Retina (tissue), 1 donor: Measurements from ENCODE around the gene EP400.
A peak's percentile ranks its signal among the peaks of the same experiment; 100 is the strongest.

ENCODE experiments used
- DNase-seq: peaks from one replicate; pipeline ENCODE4 v3.0.0-alpha.2; 2016

Gene EP400

DNA sequence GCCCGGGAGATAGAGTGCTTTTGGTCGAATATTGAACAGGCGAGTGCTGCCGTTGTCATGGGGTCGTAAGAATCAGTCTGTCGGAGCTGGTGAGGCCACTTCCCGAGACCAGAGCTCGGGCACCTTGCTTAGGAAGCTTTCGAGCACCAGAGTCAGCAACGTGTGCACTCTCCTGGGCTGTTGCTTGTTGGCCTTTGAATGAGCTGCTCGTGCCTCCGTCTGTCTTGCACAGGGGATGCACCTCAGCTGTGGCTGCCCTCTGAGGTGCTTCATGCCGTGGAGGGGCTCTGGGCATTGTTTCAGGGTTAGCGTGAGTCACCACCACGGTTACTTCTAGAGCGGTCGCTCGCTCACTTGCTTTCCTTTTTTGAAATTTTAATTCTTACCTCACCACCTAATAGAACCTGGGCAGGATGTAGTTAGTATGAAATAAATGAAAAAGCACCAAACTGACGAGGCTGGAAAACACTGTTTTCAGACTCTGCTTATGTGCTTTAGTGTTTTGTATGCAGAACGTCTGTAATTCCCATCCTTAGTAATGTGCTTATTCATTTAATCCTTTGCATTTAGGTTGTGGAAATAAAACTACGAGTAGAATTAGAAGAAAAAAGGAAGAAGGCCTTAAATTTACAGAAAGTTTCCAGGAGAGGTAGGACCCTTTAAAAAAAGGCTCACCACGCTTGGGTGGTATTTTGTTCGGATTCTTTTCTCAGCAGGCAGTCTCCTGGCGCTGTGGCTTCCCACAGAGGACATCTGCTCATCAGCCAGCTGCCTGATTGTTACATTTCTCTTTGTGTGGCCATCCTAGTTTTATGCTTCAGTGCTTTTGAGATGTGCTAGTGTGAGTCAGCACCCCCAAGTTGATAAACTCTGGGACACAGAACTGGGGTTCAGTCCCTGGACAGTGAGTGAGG, 40.6 kb downstream of the EP400 start:
- DNase-seq: peak; percentile 90

DNA sequence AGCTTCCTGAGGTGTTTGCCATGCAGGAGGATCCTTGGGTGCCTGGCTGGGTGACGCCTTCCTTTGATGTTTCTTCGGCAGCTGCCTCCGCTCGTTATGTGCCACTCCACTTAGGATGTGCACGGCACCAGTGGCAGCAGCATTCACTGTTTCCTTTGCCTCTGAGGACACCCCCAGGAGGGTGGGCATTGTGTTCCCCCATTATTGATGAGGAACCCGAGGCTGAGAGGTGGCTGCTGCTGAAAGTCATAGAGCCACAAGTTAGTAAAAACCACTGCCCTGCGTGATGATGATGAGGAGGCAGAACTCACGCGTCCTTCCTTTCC, 41.2 kb downstream of the EP400 start:
- DNase-seq: no peak

DNA sequence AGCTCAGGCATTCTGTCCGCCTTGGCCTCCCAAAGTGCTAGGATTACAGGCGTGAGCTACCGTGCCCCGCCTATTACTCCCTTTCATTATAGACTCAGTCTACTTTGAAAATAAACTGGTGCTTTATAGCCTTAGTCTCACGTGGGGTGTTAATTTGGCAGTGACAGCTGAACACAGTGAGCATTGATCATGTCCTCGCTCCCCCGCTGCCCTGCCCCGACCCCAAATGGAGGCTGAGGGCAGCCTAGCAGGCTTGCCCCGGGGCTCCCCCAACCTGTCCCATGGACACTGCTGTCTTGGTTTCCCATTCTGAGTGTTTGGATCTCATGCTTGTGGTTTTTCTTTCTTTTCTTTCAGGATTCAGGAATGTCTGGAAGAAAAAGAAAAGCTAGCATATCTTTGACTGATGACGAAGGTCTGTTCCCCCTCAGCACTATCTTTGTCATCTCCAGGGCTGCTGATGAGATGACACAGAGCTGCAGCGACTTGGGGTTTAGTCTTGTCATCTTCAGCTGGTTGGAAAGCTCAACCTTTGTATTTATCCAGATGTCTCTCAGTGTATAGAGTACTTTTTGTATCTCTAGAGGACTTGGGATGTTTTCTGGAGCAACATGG, 42.2 kb downstream of the EP400 start:
- DNase-seq: peak; percentile 17

GRCh38 chr12:131994589-131994988, 44.8 kb downstream of the EP400 start:
- no peak for DNase-seq

DNA sequence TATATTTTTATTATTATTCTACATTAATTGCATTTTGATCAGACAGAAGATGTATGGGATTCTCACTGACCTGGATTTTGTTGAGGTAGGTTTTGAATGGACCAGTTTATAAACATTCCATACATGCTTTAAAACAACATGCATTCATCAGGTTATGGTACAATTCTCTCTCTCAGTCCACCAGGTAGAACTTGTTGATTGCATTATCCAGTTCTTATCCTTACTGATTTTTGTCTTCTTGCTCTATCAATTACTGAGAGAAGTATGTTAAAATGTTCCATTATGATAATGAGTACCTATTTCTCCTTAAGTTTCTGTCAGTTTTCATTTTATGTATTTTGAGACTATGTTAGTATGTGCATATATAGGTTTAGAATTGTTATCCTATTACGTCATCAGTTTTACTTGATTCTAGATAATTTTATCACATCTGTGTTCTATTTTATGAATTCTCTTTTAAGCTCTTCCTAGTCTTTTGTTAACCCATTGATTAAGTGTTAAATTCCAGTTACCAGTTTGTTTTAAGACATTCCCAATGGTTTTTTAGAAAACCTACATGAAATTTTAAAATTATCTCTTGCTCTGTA, 50.6 kb downstream of the EP400 start:
- no peak for DNase-seq

- no peak for DNase-seq
Observed at GRCh38 chr12:132003846-132004245, 54.1 kb downstream of the EP400 start.

DNA sequence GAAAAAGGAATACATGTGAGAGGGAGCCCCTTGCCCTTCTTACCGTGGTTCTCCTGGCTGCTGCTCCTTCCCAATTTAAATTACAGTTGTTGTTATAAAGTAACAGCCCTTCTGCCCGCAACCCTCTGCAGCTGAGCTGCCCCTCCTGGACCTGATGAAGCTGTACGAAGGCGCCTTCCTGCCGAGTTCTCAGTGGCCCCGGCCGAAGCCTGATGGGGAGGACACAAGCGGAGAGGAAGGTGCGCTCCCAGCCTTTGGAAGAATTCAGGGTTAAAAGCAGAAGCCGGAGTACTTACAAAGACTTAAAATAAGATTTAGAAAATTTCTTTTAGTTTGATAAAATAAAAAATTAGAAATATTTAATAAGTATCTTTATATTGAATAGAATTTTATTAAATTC, 55.2 kb downstream of the EP400 start:
- no peak for DNase-seq

DNA sequence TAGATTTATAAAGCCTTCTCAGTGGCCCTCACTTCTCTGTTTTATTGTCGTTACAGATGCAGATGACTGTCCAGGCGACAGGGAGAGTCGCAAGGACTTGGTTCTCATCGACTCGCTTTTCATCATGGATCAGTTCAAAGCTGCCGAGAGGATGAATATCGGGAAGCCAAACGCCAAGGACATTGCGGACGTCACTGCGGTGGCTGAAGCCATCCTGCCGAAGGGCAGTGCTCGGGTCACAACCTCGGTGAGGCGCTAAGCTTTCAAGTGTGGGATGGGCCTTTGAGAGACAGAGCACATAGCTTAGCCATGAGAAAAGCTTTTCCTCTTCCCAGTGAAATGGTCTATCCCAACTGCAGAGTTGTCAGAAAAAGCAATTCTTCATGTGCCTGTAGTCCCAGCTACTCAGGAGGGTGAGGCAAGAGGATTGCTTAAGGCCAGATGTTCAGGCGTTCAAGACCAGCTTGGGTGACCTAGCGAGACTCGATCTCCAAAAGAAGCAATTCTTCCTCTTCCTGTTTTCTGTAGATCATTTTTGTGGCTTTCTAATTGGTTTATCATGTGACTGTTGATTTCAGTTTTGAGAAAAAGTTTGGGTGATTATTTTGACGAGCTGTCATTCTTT, 56.4 kb downstream of the EP400 start:
- no peak for DNase-seq

DNA sequence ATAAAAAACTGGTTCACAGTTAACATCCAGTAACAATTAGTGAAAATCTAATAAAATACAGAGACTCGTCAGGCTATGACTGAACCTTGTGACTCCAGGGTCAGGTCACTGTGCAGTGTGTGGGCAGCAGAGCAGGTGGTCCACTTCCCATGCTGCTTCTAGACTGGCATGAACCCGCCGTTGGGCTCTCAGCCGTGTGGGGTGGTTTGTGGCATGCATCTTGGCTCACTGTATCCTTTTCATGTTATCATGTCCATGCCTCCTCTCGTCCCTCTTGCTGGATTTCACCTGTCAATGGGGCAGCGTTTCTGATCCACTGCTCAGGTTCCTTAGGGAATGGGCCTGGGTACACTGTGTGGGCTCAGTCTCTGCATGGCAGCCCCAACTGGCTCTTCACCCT, 57.3 kb downstream of the EP400 start:
- no peak for DNase-seq

DNA sequence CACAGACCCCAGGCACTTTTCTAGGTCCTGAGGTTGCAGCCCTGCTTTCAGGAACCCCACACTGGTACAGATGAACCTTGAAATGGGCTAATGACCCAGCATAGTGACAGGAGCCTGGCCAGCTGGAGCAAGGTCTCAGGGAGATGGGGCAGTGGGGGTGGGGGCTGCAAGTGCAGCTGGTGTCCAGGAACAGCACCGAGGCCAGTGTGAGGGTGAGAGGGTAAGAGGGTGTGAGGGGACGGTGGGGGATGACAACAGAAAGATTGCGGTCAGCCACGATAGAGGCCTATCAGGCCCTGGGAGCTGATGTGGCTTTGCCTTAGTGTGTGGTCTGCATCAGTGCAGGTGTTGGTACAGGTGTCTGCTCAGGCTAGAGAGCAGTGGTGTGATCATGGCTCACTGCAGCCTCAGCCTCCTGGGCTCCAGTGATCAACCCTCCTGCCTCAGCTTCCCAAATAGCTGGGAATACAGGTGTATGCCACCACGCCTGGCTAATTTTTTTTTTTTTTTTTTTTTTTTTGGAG, 59.7 kb downstream of the EP400 start:
- no peak for DNase-seq

GRCh38 chr12:132012919-132013568, 63.3 kb downstream of the EP400 start:
- peak; percentile 6 for DNase-seq

- DNase-seq: no peak
Observed at GRCh38 chr12:132014092-132014914, 64.6 kb downstream of the EP400 start.

- DNase-seq: no peak
Observed at GRCh38 chr12:132014915-132015280, 65.2 kb downstream of the EP400 start.

DNA sequence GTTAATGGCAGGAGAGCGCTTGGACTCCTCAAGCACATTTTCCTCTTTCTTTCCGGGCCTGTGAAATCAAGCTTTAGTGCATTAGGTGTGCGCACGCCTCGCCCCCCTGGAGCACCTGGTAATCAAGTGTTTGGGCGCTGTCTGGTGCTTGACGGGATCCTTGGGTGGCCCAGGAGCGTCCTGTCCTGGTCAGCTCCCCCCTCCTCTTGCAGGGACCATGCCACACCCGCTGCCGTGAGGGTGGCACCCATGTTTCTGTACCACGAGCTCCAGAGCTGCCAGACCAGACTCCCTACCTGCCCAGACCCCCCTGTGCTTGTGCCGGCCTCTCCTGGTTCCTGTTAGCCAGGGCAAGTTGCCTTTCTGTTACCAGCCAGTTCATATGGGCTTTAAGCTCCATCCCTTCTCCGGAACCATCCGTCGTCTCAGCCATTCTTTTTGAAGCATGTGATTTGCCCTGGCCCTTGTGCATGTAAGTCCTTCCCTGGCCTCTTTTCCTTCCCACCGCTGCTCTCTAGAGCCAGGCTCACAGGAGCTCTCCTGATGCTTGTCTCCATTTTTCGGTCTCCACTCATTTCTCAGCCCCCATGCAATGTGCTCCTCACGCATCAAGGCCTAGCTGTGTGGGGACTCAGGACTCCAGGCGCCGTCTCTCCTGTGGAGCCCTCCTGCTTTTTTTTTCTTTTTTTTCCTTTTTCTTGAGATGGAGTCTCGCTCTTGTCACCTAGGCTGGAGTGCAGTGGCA, 66.1 kb downstream of the EP400 start:
- DNase-seq: no peak

GRCh38 chr12:132018193-132018916, 68.6 kb downstream of the EP400 start:
- no peak for DNase-seq

- no peak for DNase-seq
Observed at GRCh38 chr12:132019891-132020290, 70.1 kb downstream of the EP400 start.

DNA sequence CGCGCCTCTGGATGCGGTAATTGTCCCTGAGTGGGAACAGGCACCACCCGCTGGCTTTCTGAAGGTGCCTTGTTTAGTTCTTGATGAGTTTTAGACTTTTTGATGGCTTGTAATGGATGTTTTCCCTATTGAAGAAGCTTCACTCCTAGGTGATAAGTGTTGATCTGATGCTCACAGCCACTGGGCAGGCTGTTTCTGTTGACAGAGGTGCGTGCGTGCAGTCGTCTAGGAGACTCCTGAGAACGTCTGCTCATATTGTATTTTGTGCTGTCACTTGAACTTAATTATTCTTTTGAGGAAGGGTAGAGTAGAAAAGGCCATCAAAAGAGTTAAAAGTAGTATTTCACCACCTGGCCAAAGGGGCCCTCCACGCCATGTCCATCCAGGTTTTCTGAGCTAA, 70.5 kb downstream of the EP400 start:
- no peak for DNase-seq

- no peak for DNase-seq
Observed at GRCh38 chr12:132021031-132021871, 71.5 kb downstream of the EP400 start.

DNA sequence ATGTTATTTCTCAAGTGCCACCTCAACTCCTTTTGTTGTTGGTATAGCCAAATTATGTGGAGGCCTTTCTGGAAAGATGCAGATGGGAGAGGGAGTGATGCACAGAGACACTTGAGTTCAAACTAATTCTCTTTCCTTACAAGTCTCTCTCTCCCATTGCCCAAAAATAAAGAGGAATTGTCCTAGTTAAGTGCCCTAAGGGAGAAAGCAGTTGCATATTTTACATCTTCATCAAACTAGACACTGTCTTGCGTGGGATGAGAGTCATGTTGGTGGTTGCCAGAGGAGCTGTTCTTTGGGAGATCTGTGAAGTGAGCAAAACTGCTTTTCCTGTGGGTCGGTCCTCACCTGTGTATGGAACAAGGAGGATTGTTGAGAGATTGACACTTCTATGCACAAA, 72.2 kb downstream of the EP400 start:
- no peak for DNase-seq

DNA sequence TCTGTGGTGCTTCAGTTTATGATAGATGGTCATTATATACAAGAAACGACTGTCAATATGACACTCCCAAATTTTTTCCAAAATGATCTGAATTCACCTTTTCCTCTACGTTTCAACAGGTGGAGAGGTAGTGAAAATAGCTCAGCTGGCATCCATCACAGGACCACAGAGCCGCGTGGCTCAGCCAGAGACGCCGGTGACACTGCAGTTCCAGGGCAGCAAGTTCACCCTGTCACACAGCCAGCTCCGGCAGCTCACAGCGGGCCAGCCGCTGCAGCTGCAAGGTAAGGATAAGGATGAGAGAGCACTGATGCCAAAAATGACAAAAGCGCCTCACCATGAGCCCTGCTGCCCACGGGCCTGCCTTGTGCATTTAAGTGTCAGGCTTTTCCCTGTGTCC, 73.9 kb downstream of the EP400 start:
- no peak for DNase-seq
